Activated CD4-positive, CD25-positive, alpha-beta regulatory T cell (primary cell): ENCODE measurements around the gene PVALEF.

ENCODE experiments used
- DNase-seq, 4 experiments: peaks; one replicate each; lab custom pipeline; 2025; lab: John Stamatoyannopoulos, UW

PVALEF gene

GRCh38 chr17:81196505-81197408, 31.4 kb downstream of the PVALEF start:
- no peak for DNase-seq

GRCh38 chr17:81197409-81197795, 32.1 kb downstream of the PVALEF start:
- DNase-seq: no peak

- DNase-seq: no peak
These were observed 32.7 kb downstream of the PVALEF start for GRCh38 chr17:81197831-81198490.

- DNase-seq: no peak
These were observed 33.6 kb downstream of the PVALEF start for GRCh38 chr17:81198826-81199481.

GRCh38 chr17:81199482-81199830, 34.1 kb downstream of the PVALEF start:
- no peak for DNase-seq

GRCh38 chr17:81200201-81200600, 34.9 kb downstream of the PVALEF start:
- DNase-seq: no peak

- no peak for DNase-seq
These were observed 35.6 kb downstream of the PVALEF start for GRCh38 chr17:81200695-81201580.

GRCh38 chr17:81202318-81202717, 37.0 kb downstream of the PVALEF start:
- DNase-seq: no peak

GRCh38 chr17:81203136-81203535, 37.8 kb downstream of the PVALEF start:
- no peak for DNase-seq

- no peak for DNase-seq
These were observed 39.3 kb downstream of the PVALEF start for GRCh38 chr17:81204578-81204977.

- no peak for DNase-seq
These were observed 40.9 kb downstream of the PVALEF start for GRCh38 chr17:81206166-81206565.

GRCh38 chr17:81206657-81207056, 41.4 kb downstream of the PVALEF start:
- DNase-seq: no peak

- DNase-seq: no peak
These were observed 42.6 kb downstream of the PVALEF start for GRCh38 chr17:81207610-81208581.

GRCh38 chr17:81208651-81209050, 43.3 kb downstream of the PVALEF start:
- DNase-seq: no peak

GRCh38 chr17:81209141-81209540, 43.8 kb downstream of the PVALEF start:
- no peak for DNase-seq

GRCh38 chr17:81210466-81210865, 45.2 kb downstream of the PVALEF start:
- no peak for DNase-seq

- no peak for DNase-seq
These were observed 45.6 kb downstream of the PVALEF start for GRCh38 chr17:81210868-81211267.

GRCh38 chr17:81212365-81212764, 47.1 kb downstream of the PVALEF start:
- DNase-seq: no peak

GRCh38 chr17:81213978-81214377, 48.7 kb downstream of the PVALEF start:
- DNase-seq: no peak

GRCh38 chr17:81217491-81217890, 52.2 kb downstream of the PVALEF start:
- DNase-seq: no peak

GRCh38 chr17:81218459-81218858, 53.2 kb downstream of the PVALEF start:
- DNase-seq: no peak
